Measurements from ENCODE around the gene HES1.
"Not testable (repeated sequence)": the region's sequence is repeated elsewhere in the genome, so short reads cannot be mapped to it uniquely, and the experiment has no call there.

HES1 gene, protein sequence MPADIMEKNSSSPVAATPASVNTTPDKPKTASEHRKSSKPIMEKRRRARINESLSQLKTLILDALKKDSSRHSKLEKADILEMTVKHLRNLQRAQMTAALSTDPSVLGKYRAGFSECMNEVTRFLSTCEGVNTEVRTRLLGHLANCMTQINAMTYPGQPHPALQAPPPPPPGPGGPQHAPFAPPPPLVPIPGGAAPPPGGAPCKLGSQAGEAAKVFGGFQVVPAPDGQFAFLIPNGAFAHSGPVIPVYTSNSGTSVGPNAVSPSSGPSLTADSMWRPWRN

DNA sequence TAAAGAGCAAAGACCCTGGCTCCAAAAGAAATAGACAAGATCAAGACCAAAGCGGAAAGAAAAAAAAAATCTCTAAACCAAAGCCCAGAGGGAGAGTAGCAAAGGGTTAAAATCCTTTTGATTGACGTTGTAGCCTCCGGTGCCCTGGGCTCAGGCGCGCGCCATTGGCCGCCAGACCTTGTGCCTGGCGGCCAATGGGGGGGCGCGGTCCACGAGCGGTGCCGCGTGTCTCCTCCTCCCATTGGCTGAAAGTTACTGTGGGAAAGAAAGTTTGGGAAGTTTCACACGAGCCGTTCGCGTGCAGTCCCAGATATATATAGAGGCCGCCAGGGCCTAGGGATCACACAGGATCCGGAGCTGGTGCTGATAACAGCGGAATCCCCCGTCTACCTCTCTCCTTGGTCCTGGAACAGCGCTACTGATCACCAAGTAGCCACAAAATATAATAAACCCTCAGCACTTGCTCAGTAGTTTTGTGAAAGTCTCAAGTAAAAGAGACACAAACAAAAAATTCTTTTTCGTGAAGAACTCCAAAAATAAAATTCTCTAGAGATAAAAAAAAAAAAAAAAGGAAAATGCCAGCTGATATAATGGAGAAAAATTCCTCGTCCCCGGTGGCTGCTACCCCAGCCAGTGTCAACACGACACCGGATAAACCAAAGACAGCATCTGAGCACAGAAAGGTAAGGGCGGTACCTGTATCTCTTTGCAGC lies at the start of gene HES1:
Gene HES1 (plus strand): TSS at position 343 of the 713 bp plus-strand sequence. CDS start 233 bp downstream, at position 576.
- no peak for DNase-seq (ENCODE audit: low read depth)

DNA sequence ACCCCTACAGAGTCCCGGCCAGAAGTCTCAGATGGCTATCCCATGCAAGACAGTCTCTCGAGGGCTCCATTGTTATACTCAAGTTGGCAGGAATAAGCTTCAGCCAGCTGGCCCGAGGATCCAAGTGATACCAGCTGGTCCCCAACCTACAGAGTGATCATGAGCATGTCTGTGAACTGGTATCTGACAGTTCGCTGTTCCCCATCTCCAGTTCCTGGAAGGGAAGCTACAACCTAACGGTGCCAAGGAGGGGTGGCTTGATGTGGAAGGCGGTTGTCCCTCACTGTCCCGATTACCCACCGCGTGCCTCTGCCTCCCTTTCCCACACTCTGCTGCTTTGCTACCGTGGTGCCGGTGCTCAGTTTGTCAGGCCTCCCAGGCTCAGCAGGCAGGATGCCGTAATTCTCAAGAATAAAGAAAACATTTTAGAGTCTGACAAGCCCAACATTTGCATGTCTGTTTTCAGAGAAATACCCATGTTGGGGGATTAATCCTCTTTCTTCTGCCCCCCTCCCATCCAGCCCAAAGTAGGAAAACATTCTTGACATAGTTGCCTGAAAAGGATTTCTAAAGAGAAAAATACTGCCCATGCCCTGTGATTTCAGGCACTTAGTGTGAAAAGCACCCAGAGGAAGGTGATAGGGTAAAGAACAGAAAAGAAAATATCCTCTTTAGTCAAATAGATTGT lies 49.4 kb upstream of the HES1 start:
- DNase-seq (ENCODE audit: low read depth): no peak

DNA sequence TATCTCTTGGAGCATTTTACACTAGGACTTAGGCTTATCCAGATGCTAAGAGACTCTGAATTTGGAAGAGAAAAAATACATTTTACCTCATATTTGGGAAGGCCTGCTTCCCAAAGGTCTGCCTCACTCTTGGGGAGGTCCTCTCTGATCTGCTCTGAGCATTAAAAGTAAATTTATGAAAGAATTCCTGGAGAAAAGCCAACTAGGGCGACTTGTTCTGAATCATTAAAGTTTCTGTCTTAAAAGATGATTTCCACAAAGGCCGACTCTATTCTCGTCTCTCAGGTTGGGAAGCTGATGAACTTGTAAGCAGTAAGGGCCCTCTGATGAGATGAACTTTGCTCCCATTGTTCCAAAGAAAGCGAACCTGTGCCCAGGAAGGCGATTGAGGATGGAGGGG lies 48.7 kb upstream of the HES1 start:
- no peak for DNase-seq (ENCODE audit: low read depth)

DNA sequence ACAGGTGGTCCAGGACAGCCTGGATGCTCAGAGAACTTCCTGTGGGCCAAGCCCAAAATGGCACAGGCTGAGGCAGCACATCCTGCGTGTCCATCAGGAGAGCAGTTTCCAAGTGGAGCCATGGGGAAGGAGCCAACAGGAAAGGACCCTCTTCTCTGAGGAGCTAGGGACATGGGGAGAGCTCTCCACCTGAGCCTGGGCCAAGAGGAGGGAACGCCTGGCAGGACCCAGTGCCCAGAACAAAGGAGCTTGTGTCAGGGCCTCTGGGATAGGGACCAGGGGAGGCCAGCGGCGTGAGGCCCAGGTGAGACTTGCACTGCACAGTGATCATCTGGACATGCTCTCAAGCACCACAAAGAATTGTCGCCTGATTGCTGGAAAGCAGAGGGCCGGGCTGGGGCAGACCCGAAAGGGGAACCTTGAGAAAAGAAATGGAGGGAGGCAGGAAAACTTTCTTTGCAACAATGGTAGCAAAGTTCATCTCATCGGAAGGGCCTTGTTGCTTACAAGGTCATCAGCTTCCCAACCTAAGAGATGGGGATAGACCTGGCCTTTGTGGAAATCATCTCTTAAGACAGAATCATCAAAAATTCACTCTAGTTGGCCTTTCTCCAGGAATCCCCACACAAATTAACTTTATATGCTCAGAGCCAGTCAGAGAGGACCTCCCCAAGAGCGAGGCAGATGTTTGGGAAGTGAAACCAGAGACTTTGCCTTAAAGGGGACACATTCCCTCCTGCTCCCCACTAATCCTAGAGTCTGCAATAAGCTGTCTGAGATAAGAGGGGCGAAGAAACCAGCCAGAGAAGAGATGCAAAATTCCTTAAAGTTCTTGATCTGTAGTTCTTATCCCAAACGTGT lies 47.7 kb upstream of the HES1 start:
- no peak for DNase-seq (ENCODE audit: low read depth)

DNA sequence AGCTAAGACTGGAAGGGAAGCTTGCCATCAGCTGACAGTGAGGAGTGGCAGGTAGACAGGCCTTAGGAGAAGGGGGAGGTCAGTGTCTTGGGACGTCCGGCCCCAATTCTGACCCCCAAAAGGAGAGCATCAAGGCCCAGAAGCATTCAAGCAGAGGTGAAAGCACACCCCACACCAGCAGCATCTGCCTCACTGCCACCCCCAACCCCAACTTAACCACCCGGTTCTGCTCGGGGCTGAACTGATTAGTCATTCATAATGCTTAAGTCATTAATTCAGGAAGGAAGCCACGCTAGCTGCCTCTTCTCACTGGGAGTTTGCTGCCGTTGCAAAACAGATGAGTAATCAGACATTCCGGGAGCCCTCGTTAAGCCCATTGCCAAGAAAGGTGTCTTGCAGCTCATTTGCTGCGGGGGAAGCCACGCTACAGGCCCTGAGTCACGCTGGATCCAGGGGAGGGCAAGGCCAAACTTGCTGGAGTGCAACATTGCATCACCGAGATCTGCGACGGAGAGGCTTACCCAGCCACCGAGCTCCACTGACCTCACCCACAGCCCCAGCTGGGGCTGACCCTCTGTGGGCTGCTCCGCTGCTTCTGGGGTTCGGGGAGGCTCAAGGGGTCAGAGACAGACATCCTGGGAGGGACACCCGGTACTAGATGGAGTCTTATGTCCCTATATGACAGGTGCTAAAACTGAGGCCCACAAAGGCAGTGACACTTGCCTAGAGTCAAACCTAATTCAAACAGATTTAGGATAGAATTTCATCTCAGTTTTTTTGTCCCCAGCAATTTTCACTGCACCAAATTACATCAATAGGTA lies 46.4 kb upstream of the HES1 start:
- no peak for DNase-seq (ENCODE audit: low read depth)

DNA sequence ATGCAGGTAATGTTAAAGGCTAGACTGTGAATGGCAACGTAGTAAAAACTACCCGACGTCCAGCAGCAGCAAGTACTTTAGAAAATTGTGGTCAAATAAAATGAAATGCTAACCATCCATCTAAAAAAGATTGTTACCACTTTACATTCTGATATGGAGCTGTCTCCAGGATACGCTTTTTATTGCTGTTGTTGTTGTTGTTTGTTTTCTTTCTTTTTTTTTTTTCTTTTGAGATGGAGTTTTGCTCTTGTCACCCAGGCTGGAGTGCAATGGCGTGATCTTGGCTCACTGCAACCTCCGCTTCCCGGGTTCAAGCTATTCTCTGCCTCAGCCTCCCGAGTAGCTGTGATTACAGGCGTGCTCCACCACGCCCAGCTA lies 45.8 kb upstream of the HES1 start:
- DNase-seq (ENCODE audit: low read depth): not testable (repeated sequence)

DNA sequence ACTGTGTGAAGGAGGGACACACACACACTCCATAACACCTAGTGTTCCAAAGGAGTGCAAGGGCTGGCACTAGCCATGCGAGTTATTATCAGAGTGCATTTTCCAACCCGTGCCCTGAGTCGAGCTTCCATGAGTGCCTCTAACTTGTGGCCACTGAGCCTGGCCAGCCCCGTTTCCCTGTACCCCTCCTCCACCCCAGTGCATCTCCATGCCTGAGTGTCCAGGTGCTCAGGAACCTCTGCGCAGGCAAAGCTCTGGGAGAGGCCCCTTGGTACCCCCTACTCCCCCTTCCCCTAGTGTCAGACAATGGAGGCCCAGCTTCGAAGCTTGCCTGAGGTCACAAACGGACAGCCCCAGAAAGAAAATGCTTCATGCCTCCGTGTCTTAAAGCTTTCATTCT lies 45.2 kb upstream of the HES1 start:
- no peak for DNase-seq (ENCODE audit: low read depth)

DNA sequence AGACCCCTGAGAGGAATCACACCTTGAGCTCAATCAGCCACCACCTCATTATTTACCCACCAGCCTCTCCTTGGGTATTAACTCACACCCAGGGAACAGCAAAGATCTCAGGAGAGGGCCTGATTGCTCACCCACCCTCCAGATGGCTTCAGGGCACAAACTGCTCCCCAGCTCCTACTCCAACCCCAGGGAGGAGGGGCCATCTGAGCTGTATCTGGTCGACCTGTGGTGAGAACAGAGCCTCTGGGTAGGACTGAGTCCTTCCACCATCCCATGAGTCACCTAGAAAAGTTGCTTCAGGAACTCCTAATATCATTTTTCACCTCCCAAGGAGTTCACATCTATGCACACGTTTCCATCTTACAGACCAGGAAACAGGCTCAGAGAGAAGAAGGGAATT lies 44.8 kb upstream of the HES1 start:
- no peak for DNase-seq (ENCODE audit: low read depth)

DNA sequence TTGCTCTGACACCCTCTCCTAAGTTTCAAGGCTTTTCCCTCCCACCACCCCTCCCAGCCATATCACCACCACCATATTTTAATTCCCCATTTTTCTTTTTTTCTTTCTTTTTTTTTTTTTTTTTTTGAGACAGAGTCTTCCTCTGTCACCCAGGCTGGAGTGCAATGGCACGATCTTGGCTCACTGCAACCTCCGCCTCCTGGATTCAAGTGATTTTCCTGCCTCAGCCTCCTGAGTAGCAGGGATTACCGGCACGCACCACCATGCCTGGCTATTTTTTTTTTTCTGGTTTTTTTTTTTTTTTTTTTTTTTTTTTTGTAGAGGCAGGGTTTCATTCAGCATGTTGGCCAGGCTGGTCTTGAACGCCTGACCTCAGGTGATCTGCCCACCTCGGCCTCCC lies 44.1 kb upstream of the HES1 start:
- DNase-seq (ENCODE audit: low read depth): not testable (repeated sequence)

DNA sequence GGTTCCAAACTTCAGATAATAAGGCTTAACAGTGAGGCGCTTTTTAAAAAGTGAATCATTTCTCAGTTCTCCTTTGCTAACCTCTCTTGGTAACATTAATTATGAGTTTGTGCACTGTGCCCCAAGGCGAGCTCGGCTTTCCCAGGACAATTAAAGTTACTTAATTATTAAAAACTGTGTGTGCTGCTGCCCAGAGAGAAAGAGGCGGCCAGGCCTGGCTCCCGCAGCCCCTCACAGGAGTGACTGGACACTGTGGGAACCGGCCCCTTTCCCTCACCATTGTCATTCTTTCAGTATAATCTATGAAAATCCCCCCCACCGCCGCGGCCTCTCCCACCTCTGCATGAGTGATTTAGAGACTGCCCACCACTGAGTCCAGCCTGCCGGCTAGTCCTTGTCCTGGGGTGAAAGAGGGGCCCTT lies 43.1 kb upstream of the HES1 start:
- DNase-seq (ENCODE audit: low read depth): no peak

DNA sequence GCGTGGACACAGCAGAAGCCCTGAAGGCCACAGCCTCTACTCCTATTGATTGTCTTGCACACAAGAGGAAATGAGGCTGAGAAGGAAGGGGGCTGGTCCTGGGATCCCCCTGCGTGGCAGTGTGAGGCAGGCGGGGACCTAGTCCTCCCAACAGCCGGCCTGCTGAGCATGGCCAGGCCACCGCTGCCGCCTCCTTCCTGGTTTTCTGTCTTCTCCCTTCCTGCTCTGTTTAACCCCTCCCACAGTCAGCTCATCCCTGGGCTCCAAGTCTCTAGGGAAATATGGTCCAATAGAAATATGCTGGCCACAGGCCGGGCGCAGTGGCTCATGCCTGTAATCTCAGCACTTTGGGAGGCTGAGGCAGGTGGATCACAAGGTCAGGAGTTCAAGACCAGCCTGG lies 42.1 kb upstream of the HES1 start:
- no peak for DNase-seq (ENCODE audit: low read depth)

DNA sequence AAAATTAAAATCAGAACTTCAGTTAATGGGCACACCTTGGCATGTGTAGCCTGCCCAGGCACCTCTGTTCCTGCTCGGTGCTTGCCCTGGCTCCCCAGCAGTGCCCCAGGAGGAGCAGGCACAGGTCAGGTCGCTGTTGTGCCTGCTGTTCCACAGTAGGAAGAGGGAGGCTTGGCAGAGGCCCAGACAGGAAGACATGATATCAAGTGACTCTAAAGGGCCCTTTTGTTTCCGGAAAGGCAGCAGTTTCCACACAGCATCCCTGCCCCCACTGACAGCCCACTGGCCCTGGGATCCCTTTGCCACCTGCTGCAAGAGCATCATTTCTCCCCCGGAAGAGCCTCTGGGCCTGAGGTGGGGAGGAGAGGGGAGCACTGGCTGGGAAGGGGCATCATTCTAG lies 40.5 kb upstream of the HES1 start:
- no peak for DNase-seq (ENCODE audit: low read depth)

DNA sequence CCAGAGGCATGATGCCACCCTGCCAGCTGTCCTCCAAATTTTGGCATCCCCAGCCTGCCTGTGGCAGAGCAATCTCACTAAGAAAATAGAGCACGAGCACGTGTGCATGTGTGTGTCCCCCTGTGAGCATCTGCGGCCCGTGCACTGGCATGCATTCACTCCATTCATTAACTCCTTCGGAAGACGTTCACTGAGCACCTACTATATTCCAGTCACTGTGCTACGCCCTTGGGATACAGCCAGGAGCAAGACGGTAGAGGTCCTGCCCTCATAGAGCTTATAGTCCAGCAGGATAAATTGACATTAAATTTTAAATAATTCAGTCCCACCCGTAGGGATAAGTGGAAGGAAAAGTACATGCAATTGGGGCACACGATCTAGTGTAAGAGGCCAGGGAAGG lies 40.0 kb upstream of the HES1 start:
- DNase-seq (ENCODE audit: low read depth): no peak

DNA sequence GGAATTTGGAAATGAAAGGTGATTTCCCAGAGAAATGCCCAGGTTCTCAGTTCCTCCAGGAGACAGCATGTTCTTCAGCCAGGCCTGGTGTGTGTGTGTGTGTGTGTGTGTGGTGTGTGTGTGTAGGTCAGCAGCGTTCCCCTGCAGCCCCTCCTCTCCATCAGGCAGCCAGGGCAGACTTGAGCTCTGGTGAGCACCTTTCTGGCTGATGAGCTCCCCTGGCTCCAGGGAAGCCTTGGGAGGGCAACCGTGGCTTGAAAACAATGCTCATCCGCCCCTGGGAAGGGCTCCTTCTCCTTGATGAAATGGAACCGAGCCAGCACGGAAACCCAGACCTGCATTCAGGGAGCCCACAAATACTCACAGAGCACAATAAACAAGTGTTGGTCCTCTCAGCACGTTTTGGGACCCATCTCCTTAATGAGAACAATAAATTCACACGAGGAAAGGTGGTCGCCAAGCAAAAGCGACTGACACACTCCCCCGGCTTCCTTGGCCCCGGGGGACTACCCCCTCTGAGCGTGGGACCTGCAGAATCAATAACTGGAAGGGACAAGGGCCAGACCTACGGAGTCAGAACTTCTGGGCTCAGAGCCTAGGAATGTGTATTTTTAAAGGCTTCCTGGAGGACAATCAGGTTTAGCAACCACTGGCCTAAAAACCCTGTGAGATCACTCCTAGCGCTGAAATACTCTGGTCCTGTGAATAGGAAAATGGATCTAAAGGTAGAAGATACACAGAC lies 38.6 kb upstream of the HES1 start:
- DNase-seq (ENCODE audit: low read depth): no peak

DNA sequence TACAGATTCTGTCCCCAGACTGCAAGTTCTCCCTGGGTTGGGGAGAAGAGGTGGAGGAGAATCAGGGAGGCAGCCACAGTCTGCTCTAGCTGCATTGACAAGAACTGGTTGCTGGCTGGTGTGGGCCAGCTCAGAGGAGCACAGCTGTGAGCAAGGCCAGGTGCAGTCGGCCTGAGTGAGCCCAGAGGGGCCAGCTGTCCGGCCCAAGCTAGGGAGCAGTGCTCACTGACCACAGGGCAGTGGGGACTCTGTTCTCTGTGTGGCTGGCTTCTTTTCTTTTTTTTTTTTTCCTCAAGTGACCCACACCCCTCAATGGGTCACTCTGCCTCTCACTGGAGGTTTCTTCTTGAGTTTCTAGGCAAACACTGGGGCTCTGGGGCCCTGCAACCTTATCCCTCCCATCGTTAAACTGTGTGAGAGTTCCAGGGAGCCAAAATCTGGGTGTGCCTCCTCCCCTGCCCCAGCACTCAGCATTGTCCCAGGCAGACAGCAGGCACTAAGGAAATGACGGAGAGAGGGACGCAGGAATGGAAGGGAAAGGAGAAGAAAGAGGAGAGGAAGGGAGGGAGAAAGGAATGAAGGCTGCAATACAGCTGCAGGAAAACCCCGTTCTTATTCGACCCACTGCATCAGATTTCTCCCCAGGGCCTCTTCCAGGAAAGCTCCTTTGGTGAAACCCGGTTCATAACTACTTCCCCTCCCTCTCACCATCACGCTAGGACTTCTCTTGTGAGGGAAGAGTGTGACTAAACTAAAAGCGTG lies 37.7 kb upstream of the HES1 start:
- no peak for DNase-seq (ENCODE audit: low read depth)

DNA sequence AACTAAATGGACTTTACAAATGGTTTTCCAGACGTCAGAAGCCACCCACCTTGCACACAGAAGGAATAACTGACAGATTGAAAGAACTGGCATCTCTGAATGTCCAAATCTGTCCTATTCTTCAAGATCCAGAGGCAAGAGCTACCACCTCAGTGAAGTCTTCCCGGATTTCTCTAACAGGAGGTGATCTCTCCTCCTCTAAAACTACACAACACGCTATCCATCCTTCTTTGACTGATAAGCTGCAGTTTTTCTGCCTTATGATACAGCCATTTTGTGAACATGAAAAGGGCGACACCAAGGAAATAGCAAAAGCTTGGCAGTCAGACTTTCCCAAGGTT lies 37.1 kb upstream of the HES1 start:
- DNase-seq (ENCODE audit: low read depth): no peak

DNA sequence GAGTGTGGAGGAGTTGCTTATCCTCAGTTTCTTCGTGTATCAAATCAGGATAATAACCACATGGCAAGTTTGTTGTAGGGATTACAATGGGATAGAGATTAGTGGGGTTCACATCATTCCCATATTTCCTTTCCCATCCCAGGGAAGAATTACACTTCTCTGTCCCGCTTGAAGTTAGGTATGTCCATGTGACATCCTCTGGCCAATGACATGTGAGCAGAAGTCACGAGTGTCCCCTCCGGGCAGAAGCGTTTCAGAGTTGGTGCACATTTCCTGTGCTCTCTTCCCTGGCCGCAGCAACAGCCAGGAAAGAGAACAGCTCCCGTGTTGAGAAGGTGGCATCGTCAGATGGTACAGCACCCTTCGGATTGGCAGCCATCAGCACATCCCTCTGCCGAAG lies 36.7 kb upstream of the HES1 start:
- no peak for DNase-seq (ENCODE audit: low read depth)

DNA sequence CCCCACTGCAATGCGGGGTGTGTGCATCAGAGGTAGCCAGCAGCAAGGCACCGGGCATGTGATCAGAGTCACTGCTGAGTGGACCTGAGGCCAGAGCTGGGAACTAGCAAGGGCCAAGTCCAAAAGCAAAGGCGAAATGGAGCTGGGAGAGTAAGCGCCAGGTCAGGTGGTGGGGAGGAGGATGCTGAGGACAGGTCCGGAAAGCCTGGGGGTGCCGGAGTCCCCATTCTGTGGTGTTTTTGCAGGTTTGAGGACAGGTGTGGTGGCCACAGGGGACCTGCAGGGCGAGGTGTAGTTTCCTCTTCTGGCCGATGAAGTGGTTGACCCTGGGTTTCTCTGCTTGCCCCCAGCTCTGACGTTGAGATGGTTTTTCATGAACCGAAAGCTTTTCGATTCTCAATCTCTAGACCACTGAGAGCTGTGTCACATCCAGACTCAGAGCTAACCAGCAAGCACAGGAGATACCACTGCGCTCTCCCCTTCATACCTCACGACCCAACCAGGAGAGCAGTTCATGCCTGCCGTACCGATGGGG lies 35.0 kb upstream of the HES1 start:
- no peak for DNase-seq (ENCODE audit: low read depth)

DNA sequence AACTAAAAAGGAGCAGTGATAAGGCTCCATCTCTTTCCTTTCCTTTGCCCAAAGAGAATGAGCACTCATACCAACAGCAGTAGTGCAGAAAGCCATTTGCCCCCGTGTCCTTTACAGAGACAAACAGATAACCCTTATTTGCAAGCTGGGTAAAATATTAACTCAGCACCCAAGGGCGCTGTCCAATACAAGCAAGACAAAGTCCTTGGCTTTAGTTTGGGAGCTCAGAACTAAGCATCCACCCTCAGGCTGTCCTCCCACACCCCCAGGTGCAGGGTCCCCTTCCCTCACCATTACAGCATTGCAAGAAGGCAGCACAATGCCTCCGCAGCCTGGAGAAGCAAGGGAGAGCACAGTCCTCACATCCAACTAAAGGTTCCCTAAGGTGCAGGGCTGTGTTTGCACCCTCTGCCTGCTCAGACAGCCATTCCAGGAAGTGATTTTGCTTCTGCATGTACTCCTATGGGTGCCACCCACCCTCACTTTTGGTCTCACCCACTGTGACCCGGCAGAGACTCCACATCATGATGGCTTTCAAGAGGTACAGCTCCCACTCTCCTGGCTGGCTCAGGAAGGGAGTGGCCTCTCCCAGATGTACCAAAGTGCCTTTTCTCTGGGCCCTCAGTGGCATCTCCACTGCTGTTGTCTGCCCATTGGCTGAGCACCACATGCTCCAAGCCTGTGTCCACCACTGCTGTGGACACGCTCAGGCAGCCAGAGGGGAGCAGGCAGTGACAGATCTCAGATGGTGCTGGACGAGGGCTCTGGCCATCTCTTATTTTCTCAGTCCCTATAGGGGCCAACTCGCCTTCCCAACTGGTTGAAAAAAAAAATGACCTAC lies 34.1 kb upstream of the HES1 start:
- DNase-seq (ENCODE audit: low read depth): no peak

Measured in activated gamma-delta T cell treated with anti-CD3 and anti-CD28 coated beads, Interleukin-2, amount 50 U/mL, for 16 hours (primary cell).